HG03571 (cell line): ENCODE results near the gene PHKA2.

Experiments used
- ATAC-seq: cut with Tn5 transposase; IDR thresholded peaks from one replicate; pipeline ENCODE4 v1.9.1; 2021; ENCODE audit not compliant: unreplicated experiment

The PHKA2 gene

GRCh38 chrX:18890724-18891547, 93.0 kb downstream of the PHKA2 start:
- no peak for ATAC-seq

GRCh38 chrX:18890049-18890381, 93.9 kb downstream of the PHKA2 start:
- ATAC-seq: no peak

- ATAC-seq: no peak
Measured at GRCh38 chrX:18889346-18890048, 94.4 kb downstream of the PHKA2 start.

- no peak for ATAC-seq
Measured at GRCh38 chrX:18888281-18888680, 95.6 kb downstream of the PHKA2 start.

GRCh38 chrX:18887825-18888212, 96.1 kb downstream of the PHKA2 start:
- ATAC-seq: no peak

GRCh38 chrX:18887177-18887824, 96.6 kb downstream of the PHKA2 start:
- no peak for ATAC-seq

- peak; percentile 75 for ATAC-seq
Measured at GRCh38 chrX:18886344-18887161, 97.4 kb downstream of the PHKA2 start.

GRCh38 chrX:18886005-18886343, 97.9 kb downstream of the PHKA2 start:
- peak; percentile 19 for ATAC-seq

- no peak for ATAC-seq
Measured at GRCh38 chrX:18885328-18886004, 98.4 kb downstream of the PHKA2 start.

GRCh38 chrX:18884916-18885315, 99.0 kb downstream of the PHKA2 start:
- ATAC-seq: no peak

- no peak for ATAC-seq
Measured at GRCh38 chrX:18883961-18884765, 99.8 kb downstream of the PHKA2 start.

GRCh38 chrX:18883234-18883960, 100.5 kb downstream of the PHKA2 start:
- ATAC-seq: no peak

GRCh38 chrX:18879144-18879543, 104.8 kb downstream of the PHKA2 start:
- no peak for ATAC-seq

- ATAC-seq: no peak
Measured at GRCh38 chrX:18877469-18877868, 106.4 kb downstream of the PHKA2 start.

GRCh38 chrX:18875256-18875878, 108.5 kb downstream of the PHKA2 start:
- no peak for ATAC-seq

- no peak for ATAC-seq
Measured at GRCh38 chrX:18874560-18875255, 109.2 kb downstream of the PHKA2 start.

- no peak for ATAC-seq
Measured at GRCh38 chrX:18873836-18874235, 110.1 kb downstream of the PHKA2 start.

GRCh38 chrX:18873189-18873791, 110.6 kb downstream of the PHKA2 start:
- no peak for ATAC-seq
